DND-41 (cell line): Measurements from ENCODE around the gene RNPEP.
"Not testable (repeated sequence)": the region's sequence is repeated elsewhere in the genome, so short reads cannot be mapped to it uniquely, and the experiment has no call there.

Experiments used
- ATAC-seq: fragments of 200-7000 bp; cut with Tn5 transposase; 3 replicates; pipeline ENCODE4 v1.9.1; 2021; ENCODE audit warnings: low read depth; ENCODE audit not compliant: insufficient read depth
- DNase-seq: peaks from one replicate; pipeline ENCODE4 v3.0.0-alpha.2; 2020
- H2AFZ ChIP-seq: 2 replicates; pipeline ENCODE4 v1.6.0; 2012; ENCODE audit warnings: low read depth, low read length
- H3K27ac ChIP-seq: 2 replicates; pipeline ENCODE4 v1.5.1; 2012; ENCODE audit warnings: low read length, inconsistent platforms
- H3K27me3 ChIP-seq: fragments of 200-600 bp; sonication (generic); 2 replicates; pipeline ENCODE4 v1.6.0; 2012; ENCODE audit warnings: low read length, mild to moderate bottlenecking, inconsistent platforms; ENCODE audit not compliant: insufficient read depth, poor library complexity
- H3K36me3 ChIP-seq: 2 replicates; pipeline ENCODE4 v1.5.1; 2012; ENCODE audit warnings: low read length, inconsistent platforms; ENCODE audit not compliant: insufficient read depth
- H3K4me1 ChIP-seq: 2 replicates; pipeline ENCODE4 v1.5.1; 2012; ENCODE audit warnings: mild to moderate bottlenecking, low read length; ENCODE audit not compliant: insufficient read depth
- H3K4me2 ChIP-seq: 2 replicates; pipeline ENCODE4 v1.6.0; 2012; ENCODE audit warnings: mild to moderate bottlenecking, moderate library complexity, low read length, inconsistent platforms; ENCODE audit not compliant: insufficient read depth
- H3K4me3 ChIP-seq, 2 experiments: fragments of 200-600 bp in 1 of 2; shearing (Covaris generic) in 1 of 2; 2 replicates each; pipeline ENCODE4 v1.5.1; 2012 to 2016; ENCODE audit warnings: inconsistent platforms in 2 of 2, low read length in 2 of 2, mild to moderate bottlenecking in 2 of 2, low read depth in 1 of 2, moderate library complexity in 1 of 2
- H3K79me2 ChIP-seq: 2 replicates; pipeline ENCODE4 v1.6.0; 2012; ENCODE audit warnings: low read length, inconsistent platforms; ENCODE audit not compliant: insufficient read depth
- H3K9ac ChIP-seq: 2 replicates; pipeline ENCODE4 v1.6.0; 2012; ENCODE audit warnings: low read depth, mild to moderate bottlenecking, inconsistent platforms, low read length, moderate library complexity
- H3K9me3 ChIP-seq: 2 replicates; pipeline ENCODE4 v1.5.1; 2012; ENCODE audit warnings: low read length, moderate library complexity, mild to moderate bottlenecking, inconsistent platforms; ENCODE audit not compliant: insufficient read depth, severe bottlenecking
- H4K20me1 ChIP-seq: 2 replicates; pipeline ENCODE4 v1.6.0; 2012; ENCODE audit warnings: low read length; ENCODE audit not compliant: insufficient read depth
- EZH2 ChIP-seq: IDR thresholded peaks from 3 replicates; pipeline ENCODE4 v1.6.1; 2012; ENCODE audit warnings: borderline replicate concordance, low read depth, mild to moderate bottlenecking, moderate library complexity, low read length, inconsistent platforms; ENCODE audit not compliant: severe bottlenecking
- TF ChIP-seq, protein P1 (sequence below): IDR thresholded peaks from 2 replicates; pipeline ENCODE4 v1.5.1; 2012; ENCODE audit warnings: borderline replicate concordance, low read length, moderate library complexity, mild to moderate bottlenecking; ENCODE audit not compliant: poor library complexity, severe bottlenecking; ENCODE audit errors: extremely low read depth

RNPEP gene

DNA sequence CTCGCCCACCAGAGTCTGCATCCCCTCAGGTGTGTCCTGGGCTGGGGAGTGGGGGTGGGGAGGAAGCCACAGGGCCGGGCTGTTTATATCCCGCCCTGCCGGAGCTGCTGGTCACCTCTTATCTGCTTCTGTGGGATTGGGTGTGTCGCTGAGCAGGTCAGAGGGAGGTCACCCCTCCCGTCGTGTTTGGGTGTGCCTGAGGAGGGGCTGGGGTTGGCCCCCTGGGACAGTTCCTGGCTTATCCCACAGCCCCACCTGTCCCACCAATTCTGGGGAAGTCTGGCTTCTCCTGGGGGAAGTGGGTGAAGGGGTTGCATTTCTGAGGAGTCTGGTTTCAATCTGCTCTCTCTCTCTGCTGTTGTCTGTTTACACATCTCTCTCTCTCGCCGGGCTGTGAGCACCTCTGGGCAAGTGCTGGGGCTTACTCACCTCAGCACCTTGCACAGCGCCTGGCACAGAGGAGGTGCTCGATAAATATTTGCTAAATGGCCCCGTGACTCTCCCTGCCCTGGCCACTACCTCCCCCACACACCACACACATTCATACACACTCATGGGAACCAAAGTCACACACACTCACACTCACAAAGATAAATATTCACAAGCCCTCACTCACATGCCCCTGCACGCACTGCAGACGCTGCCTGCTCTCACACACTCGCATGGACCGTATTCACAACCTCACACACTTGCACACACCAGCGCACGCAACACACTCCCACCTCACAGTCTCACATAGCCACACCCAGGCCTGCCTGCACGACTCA is 36.2 kb downstream of the RNPEP start:
- DNase-seq (no peak), ATAC-seq (no peak)
- Histone ChIP-seq H3K27ac (no peak overlapping the region), H3K9ac (no peak overlapping the region), H3K9me3 (no peaks in the 10 kb centered on the region), H3K27me3 (peaks cover 8% of the 10 kb centered on the region), H3K79me2 (no peaks in the 10 kb centered on the region), H2AFZ (no peak overlapping the region), H3K4me1 (no peaks in the 10 kb centered on the region), H3K36me3 (no peaks in the 10 kb centered on the region), H3K4me2 (no peak overlapping the region), H3K4me3 (no peak overlapping the region), H4K20me1 (no peaks in the 10 kb centered on the region)
- TF ChIP-seq, protein P1, sequence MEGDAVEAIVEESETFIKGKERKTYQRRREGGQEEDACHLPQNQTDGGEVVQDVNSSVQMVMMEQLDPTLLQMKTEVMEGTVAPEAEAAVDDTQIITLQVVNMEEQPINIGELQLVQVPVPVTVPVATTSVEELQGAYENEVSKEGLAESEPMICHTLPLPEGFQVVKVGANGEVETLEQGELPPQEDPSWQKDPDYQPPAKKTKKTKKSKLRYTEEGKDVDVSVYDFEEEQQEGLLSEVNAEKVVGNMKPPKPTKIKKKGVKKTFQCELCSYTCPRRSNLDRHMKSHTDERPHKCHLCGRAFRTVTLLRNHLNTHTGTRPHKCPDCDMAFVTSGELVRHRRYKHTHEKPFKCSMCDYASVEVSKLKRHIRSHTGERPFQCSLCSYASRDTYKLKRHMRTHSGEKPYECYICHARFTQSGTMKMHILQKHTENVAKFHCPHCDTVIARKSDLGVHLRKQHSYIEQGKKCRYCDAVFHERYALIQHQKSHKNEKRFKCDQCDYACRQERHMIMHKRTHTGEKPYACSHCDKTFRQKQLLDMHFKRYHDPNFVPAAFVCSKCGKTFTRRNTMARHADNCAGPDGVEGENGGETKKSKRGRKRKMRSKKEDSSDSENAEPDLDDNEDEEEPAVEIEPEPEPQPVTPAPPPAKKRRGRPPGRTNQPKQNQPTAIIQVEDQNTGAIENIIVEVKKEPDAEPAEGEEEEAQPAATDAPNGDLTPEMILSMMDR, result no peak
- TF ChIP-seq EZH2, result no peak

- H3K79me2 ChIP-seq, H3K4me3 ChIP-seq, H3K9me3 ChIP-seq, H2AFZ ChIP-seq, H3K4me1 ChIP-seq, ATAC-seq, H3K36me3 ChIP-seq, H4K20me1 ChIP-seq, H3K27ac ChIP-seq, H3K9ac ChIP-seq, H3K4me2 ChIP-seq, DNase-seq, H3K27me3 ChIP-seq: not testable (repeated sequence)
Measured at GRCh38 chr1:202019235-202019558, 36.7 kb downstream of the RNPEP start.

- Histone ChIP-seq H3K36me3 (no peaks in the 10 kb centered on the region), H4K20me1 (no peaks in the 10 kb centered on the region), H3K9me3 (no peaks in the 10 kb centered on the region), H3K27ac (no peak overlapping the region), H3K4me3 (no peak overlapping the region), H3K9ac (no peak overlapping the region), H2AFZ (no peak overlapping the region), H3K79me2 (no peaks in the 10 kb centered on the region), H3K4me2 (no peak overlapping the region), H3K4me1 (no peaks in the 10 kb centered on the region), H3K27me3 (peaks cover 3% of the 10 kb centered on the region)
- no peak for DNase-seq
- TF ChIP-seq, protein P1, result no peak
- no peak for TF ChIP-seq EZH2
- ATAC-seq, result no peak
Measured at GRCh38 chr1:202023001-202023433, 40.6 kb downstream of the RNPEP start.

GRCh38 chr1:202029171-202029665 is 46.8 kb downstream of the RNPEP start:
- H3K27ac ChIP-seq, result no peak overlapping the region
- no peak for DNase-seq

More at GRCh38 chr1:202029171-202029665, 46.8 kb downstream of the RNPEP start:
- H3K79me2 ChIP-seq, result no peaks in the 10 kb centered on the region
- TF ChIP-seq, protein P1, result no peak
- TF ChIP-seq EZH2, result no peak
- H4K20me1 ChIP-seq, result no peaks in the 10 kb centered on the region
- H3K36me3 ChIP-seq, result no peaks in the 10 kb centered on the region
- H3K4me1 ChIP-seq, result no peaks in the 10 kb centered on the region
- no peak for ATAC-seq
- H2AFZ ChIP-seq, result no peak overlapping the region
- peaks cover 2% of the 10 kb centered on the region for H3K27me3 ChIP-seq
- no peak overlapping the region for H3K4me3 ChIP-seq
- no peaks in the 10 kb centered on the region for H3K9me3 ChIP-seq
- H3K9ac ChIP-seq, result no peak overlapping the region
- H3K4me2 ChIP-seq, result no peak overlapping the region
